MM.1S (cell line): ENCODE measurements around the gene FBXO24.

Experiments
- DNase-seq: peaks from one replicate; pipeline ENCODE4 v3.0.0-alpha.2; 2015
- H2AFZ ChIP-seq: fragments of 300-600 bp; sonication (generic); 2 replicates; pipeline ENCODE4 v1.6.0; 2016; ENCODE audit warnings: antibody characterized with exemption, low read length
- H3F3A ChIP-seq: fragments of 300-600 bp; sonication (generic); 2 replicates; pipeline ENCODE4 v1.6.1; 2016; ENCODE audit warnings: mild to moderate bottlenecking, antibody characterized with exemption, low read length, moderate library complexity, mixed read lengths; ENCODE audit not compliant: insufficient read depth
- H3K27ac ChIP-seq: fragments of 300-600 bp; sonication (generic); 2 replicates; pipeline ENCODE4 v1.5.1; 2016; ENCODE audit warnings: mild to moderate bottlenecking, low read length
- H3K27me3 ChIP-seq: fragments of 300-600 bp; sonication (generic); replicated peaks from 2 replicates; pipeline ENCODE4 v1.6.0; 2016; ENCODE audit warnings: low read length; ENCODE audit not compliant: insufficient read depth
- H3K36me3 ChIP-seq: fragments of 300-600 bp; sonication (generic); replicated peaks from 2 replicates; pipeline ENCODE4 v1.6.1; 2016; ENCODE audit warnings: mild to moderate bottlenecking, low read length, mixed read lengths; ENCODE audit not compliant: insufficient read depth
- H3K4me1 ChIP-seq: fragments of 300-600 bp; sonication (generic); 2 replicates; pipeline ENCODE4 v1.6.1; 2016; ENCODE audit warnings: low read length, mixed read lengths
- H3K4me2 ChIP-seq: fragments of 300-600 bp; sonication (generic); 2 replicates; pipeline ENCODE4 v1.6.0; 2016; ENCODE audit warnings: low read depth, low read length
- H3K4me3 ChIP-seq: fragments of 300-600 bp; sonication (generic); 2 replicates; pipeline ENCODE4 v1.5.1; 2016; ENCODE audit warnings: low read length, mixed read lengths
- H3K79me2 ChIP-seq: fragments of 300-600 bp; sonication (generic); 2 replicates; pipeline ENCODE4 v1.6.1; 2016; ENCODE audit warnings: mixed run types, low read length, mixed read lengths
- H3K9ac ChIP-seq: fragments of 300-600 bp; sonication (generic); 2 replicates; pipeline ENCODE4 v1.6.1; 2016; ENCODE audit warnings: low read length, mixed read lengths
- H3K9me2 ChIP-seq: fragments of 300-600 bp; sonication (generic); replicated peaks from 2 replicates; pipeline ENCODE4 v1.6.1; 2016; ENCODE audit warnings: mild to moderate bottlenecking, low read length, mixed read lengths; ENCODE audit not compliant: insufficient read depth
- H3K9me3 ChIP-seq: fragments of 300-600 bp; sonication (generic); replicated peaks from 2 replicates; pipeline ENCODE4 v1.6.1; 2016; ENCODE audit warnings: mild to moderate bottlenecking, low read length, mixed read lengths; ENCODE audit not compliant: insufficient read depth
- H4K20me1 ChIP-seq: fragments of 300-600 bp; sonication (generic); 2 replicates; pipeline ENCODE4 v1.6.1; 2016; ENCODE audit warnings: mild to moderate bottlenecking, low read length, moderate library complexity, mixed read lengths; ENCODE audit not compliant: insufficient read depth
- EZH2 ChIP-seq: fragments of 300-600 bp; sonication (generic); optimal IDR thresholded peaks from 2 replicates; pipeline ENCODE3; 2017; ENCODE audit warnings: low read depth, mild to moderate bottlenecking, antibody characterized with exemption, low read length, mixed read lengths
- EZH2phosphoT487 ChIP-seq: fragments of 300-600 bp; sonication (generic); IDR thresholded peaks from 2 replicates; pipeline ENCODE4 v1.6.1; 2018; ENCODE audit warnings: antibody characterized with exemption, low read length
- TF ChIP-seq, protein P1 (sequence below): fragments of 300-600 bp; sonication (generic); IDR thresholded peaks from 2 replicates; pipeline ENCODE4 v1.5.1; 2016; ENCODE audit warnings: antibody characterized with exemption, low read length, mixed read lengths

The FBXO24 gene

DNA sequence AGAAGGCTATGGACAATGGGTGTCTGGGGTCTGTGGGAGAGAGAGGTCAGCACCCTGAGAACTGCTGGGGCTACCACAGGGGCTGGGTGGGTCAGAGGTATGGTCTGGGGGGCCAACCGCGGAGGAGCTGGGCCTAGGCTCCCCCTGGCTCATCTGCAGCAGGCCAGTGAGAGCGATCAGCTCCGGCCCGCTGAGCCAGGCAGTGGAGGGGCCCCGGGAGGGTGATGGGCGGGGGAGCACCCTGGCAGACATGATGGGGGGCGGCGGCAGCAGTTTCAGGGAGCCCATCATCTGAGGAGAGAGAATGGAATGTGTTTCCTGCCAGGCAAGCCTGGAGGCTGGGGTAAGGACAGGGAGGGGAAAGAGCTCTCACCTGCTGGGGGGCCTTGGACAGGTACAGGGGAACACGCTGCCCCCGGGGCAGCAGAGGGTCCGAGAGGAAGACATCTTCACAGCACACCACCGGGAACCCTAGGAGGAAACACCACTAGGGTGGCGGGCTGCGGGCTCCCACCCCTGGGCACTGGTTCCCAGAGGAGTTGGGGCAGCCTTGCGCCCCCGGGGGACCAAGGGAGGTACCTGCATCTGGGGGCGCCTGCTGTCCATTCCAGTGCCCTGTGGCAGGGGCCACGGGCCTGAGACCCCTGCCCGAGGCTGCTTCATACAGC lies 13.7 kb upstream of the FBXO24 start:
- Histone ChIP-seq H3K4me2 (no peak overlapping the region), H3K4me3 (no peak overlapping the region)
- no peak for DNase-seq

GRCh38 chr7:100572949-100573675 lies 13.0 kb upstream of the FBXO24 start:
- Histone ChIP-seq H3K9me2 (no peaks in the 10 kb centered on the region), H3K79me2 (no peaks in the 10 kb centered on the region), H3K9ac (no peak overlapping the region), H3K9me3 (no peaks in the 10 kb centered on the region), H3F3A (no peaks in the 10 kb centered on the region), H3K4me3 (no peak overlapping the region), H3K27me3 (peaks cover 11% of the 10 kb centered on the region), H2AFZ (no peak overlapping the region), H3K4me2 (no peak overlapping the region), H3K4me1 (no peaks in the 10 kb centered on the region), H3K36me3 (no peaks in the 10 kb centered on the region), H3K27ac (no peak overlapping the region), H4K20me1 (no peaks in the 10 kb centered on the region)
- DNase-seq = no peak
- TF ChIP-seq EZH2 (no peak), EZH2phosphoT487 (no peak)
- TF ChIP-seq, protein P1, sequence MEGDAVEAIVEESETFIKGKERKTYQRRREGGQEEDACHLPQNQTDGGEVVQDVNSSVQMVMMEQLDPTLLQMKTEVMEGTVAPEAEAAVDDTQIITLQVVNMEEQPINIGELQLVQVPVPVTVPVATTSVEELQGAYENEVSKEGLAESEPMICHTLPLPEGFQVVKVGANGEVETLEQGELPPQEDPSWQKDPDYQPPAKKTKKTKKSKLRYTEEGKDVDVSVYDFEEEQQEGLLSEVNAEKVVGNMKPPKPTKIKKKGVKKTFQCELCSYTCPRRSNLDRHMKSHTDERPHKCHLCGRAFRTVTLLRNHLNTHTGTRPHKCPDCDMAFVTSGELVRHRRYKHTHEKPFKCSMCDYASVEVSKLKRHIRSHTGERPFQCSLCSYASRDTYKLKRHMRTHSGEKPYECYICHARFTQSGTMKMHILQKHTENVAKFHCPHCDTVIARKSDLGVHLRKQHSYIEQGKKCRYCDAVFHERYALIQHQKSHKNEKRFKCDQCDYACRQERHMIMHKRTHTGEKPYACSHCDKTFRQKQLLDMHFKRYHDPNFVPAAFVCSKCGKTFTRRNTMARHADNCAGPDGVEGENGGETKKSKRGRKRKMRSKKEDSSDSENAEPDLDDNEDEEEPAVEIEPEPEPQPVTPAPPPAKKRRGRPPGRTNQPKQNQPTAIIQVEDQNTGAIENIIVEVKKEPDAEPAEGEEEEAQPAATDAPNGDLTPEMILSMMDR = no peak

More for the DNA sequence above, 13.7 kb upstream of the FBXO24 start:
- no peaks in the 10 kb centered on the region for H3K4me1 ChIP-seq
- H3K9me2 ChIP-seq = no peaks in the 10 kb centered on the region
- no peak overlapping the region for H2AFZ ChIP-seq
- no peaks in the 10 kb centered on the region for H3F3A ChIP-seq
- H4K20me1 ChIP-seq = no peaks in the 10 kb centered on the region
- H3K9ac ChIP-seq = no peak overlapping the region
- peaks cover 11% of the 10 kb centered on the region for H3K27me3 ChIP-seq
- no peaks in the 10 kb centered on the region for H3K36me3 ChIP-seq
- H3K79me2 ChIP-seq = no peaks in the 10 kb centered on the region
- H3K27ac ChIP-seq = no peak overlapping the region
- TF ChIP-seq EZH2phosphoT487 (no peak), EZH2 (no peak)
- TF ChIP-seq, protein P1 = no peak
- H3K9me3 ChIP-seq = no peaks in the 10 kb centered on the region

GRCh38 chr7:100573691-100574361 lies 12.3 kb upstream of the FBXO24 start, which contains the start of gene SAP25:
Gene SAP25 (minus strand): TSS chr7:100573900. CDS start chr7:100573742, 158 bp downstream.
- Histone ChIP-seq H3K9ac (no peak within 1 kb of the TSS), H3K4me2 (no peak within 1 kb of the TSS), H3K36me3 (no peaks in the 10 kb centered on the region), H2AFZ (no peak within 1 kb of the TSS), H3K4me1 (no peaks in the 10 kb centered on the region), H3K79me2 (no peaks in the 10 kb centered on the region), H3K9me2 (no peaks in the 10 kb centered on the region), H3F3A (no peaks in the 10 kb centered on the region), H3K27ac (no peak within 1 kb of the TSS), H3K9me3 (no peaks in the 10 kb centered on the region), H3K4me3 (no peak within 1 kb of the TSS), H3K27me3 (peaks cover 11% of the 10 kb centered on the region), H4K20me1 (no peaks in the 10 kb centered on the region)
- no peak for DNase-seq
- TF ChIP-seq, protein P1 = no peak
- TF ChIP-seq EZH2phosphoT487 (no peak), EZH2 (no peak)
